SK-N-SH (cell line): Measurements from ENCODE around the gene LAPTM5. TPM values are rescaled to one million over a fixed set of nuclear protein-coding genes. Genes with fewer than 3 reads are reported as not detected.

Source experiments
- CTCF ChIA-PET: fragments of 300-600, 350-600 bp; formaldehyde crosslinking; extraction: SDS; loops from one replicate; lab custom pipeline; 2021; lab: Yijun Ruan, JAX
- POLR2A ChIA-PET: fragments of 350-600 bp; sonication (Branson Sonifier 250); formaldehyde crosslinking; extraction: SDS; loops from one replicate; lab custom pipeline; 2020; ENCODE audit warnings: antibody characterized with exemption, inconsistent platforms; lab: Yijun Ruan, JAX
- DNase-seq: peaks from one replicate; pipeline ENCODE4 v3.0.0; 2012
- H2AFZ ChIP-seq: fragments of 200-600 bp; sonication (generic); 2 replicates; pipeline ENCODE4 v1.8.1; 2016; ENCODE audit warnings: antibody characterized with exemption, mild to moderate bottlenecking, low read depth
- H3F3A ChIP-seq: fragments of 200-600 bp; sonication (generic); replicated peaks from 2 replicates; pipeline ENCODE3; 2016; ENCODE audit warnings: antibody characterized with exemption, mild to moderate bottlenecking; ENCODE audit not compliant: insufficient read depth
- H3K27ac ChIP-seq, 2 experiments: fragments of 200-500 bp in 1 of 2; fragments of 200-600 bp in 1 of 2; sonication (Bioruptor generic) in 1 of 2; sonication (generic), shearing (Covaris generic) in 1 of 2; 2 replicates each; pipeline versions ENCODE4 v1.5.1 to v1.6.1; 2014 to 2016; ENCODE audit warnings: low read depth in 2 of 2, inconsistent platforms in 1 of 2, low read length in 1 of 2, mild to moderate bottlenecking in 1 of 2, mixed read lengths in 1 of 2
- H3K27me3 ChIP-seq: fragments of 200-600 bp; sonication (generic), shearing (Covaris generic); 2 replicates; pipeline ENCODE4 v1.6.1; 2016; ENCODE audit warnings: mixed run types; ENCODE audit not compliant: insufficient read depth
- H3K36me3 ChIP-seq, 2 experiments: fragments of 200-500 bp in 1 of 2; fragments of 200-600 bp in 1 of 2; sonication (Bioruptor generic) in 1 of 2; sonication (generic) in 1 of 2; replicated peaks in 1 of 2; 2 replicates each; pipeline versions ENCODE3 to v1.5.1; 2014 to 2016; ENCODE audit warnings: low read length in 1 of 2, mild to moderate bottlenecking in 1 of 2; ENCODE audit not compliant: insufficient read depth in 2 of 2, control insufficient read depth in 1 of 2
- H3K4me1 ChIP-seq, 2 experiments: fragments of 200-500 bp in 1 of 2; fragments of 200-600 bp in 1 of 2; sonication (Bioruptor generic) in 1 of 2; sonication (generic), shearing (Covaris generic) in 1 of 2; 2 replicates each; pipeline versions ENCODE4 v1.5.1 to v1.6.1; 2014 to 2016; ENCODE audit warnings: low read depth in 1 of 2, low read length in 1 of 2, mixed run types in 1 of 2; ENCODE audit not compliant: insufficient read depth in 2 of 2, control insufficient read depth in 1 of 2
- H3K4me2 ChIP-seq: fragments of 200-600 bp; sonication (generic), shearing (Covaris generic); 2 replicates; pipeline ENCODE4 v1.6.1; 2017; ENCODE audit warnings: mixed run types
- H3K4me3 ChIP-seq, 2 experiments: fragments of 200-500 bp in 1 of 2; fragments of 200-600 bp in 1 of 2; sonication (Bioruptor generic) in 1 of 2; sonication (generic), shearing (Covaris generic) in 1 of 2; 2 replicates each; pipeline versions ENCODE4 v1.5.1 to v1.8.1; 2014 to 2016; ENCODE audit warnings: low read depth in 2 of 2, inconsistent platforms in 1 of 2, low read length in 1 of 2, mild to moderate bottlenecking in 1 of 2, mixed read lengths in 1 of 2, moderate library complexity in 1 of 2
- H3K79me2 ChIP-seq: fragments of 200-600 bp; sonication (generic); 2 replicates; pipeline ENCODE4 v1.8.1; 2017; ENCODE audit warnings: mild to moderate bottlenecking; ENCODE audit not compliant: insufficient read depth
- H3K9ac ChIP-seq: fragments of 200-600 bp; sonication (generic); 2 replicates; pipeline ENCODE4 v1.6.1; 2017; ENCODE audit warnings: mixed run types
- H3K9me2 ChIP-seq: fragments of 200-600 bp; sonication (generic); 2 replicates; pipeline ENCODE4 v1.6.1; 2017; ENCODE audit warnings: mixed run types
- H3K9me3 ChIP-seq: fragments of 200-600 bp; sonication (generic); 2 replicates; pipeline ENCODE4 v1.6.1; 2017; ENCODE audit warnings: mixed run types, mild to moderate bottlenecking, moderate library complexity
- H4K20me1 ChIP-seq: fragments of 200-600 bp; sonication (generic); 2 replicates; pipeline ENCODE4 v1.6.1; 2017; ENCODE audit warnings: mild to moderate bottlenecking, mixed run types; ENCODE audit not compliant: insufficient read depth
- CTCF ChIP-seq: fragments of 200-600 bp; sonication (generic); IDR thresholded peaks from 2 replicates; pipeline ENCODE4 v1.6.1; 2017; ENCODE audit warnings: antibody characterized with exemption, mild to moderate bottlenecking, moderate library complexity
- EZH2phosphoT487 ChIP-seq: fragments of 200-600 bp; sonication (generic); IDR thresholded peaks from 2 replicates; pipeline ENCODE4 v1.6.1; 2017; ENCODE audit warnings: low read depth, mixed run types, mild to moderate bottlenecking, antibody characterized with exemption, moderate library complexity, borderline replicate concordance
- FOSL2 ChIP-seq: IDR thresholded peaks from 2 replicates; pipeline ENCODE4 v1.4.0; 2012; ENCODE audit warnings: low read depth, mild to moderate bottlenecking, moderate library complexity, borderline replicate concordance
- GABPA ChIP-seq: IDR thresholded peaks from 2 replicates; pipeline ENCODE4 v1.4.0; 2012; ENCODE audit warnings: low read depth, mild to moderate bottlenecking
- GATA2 ChIP-seq: sonication (generic); formaldehyde crosslinking; IDR thresholded peaks from 2 replicates; pipeline ENCODE4 v1.5.0; 2020; ENCODE audit warnings: mild to moderate bottlenecking, missing genetic modification reagents
- MEF2A ChIP-seq: IDR thresholded peaks from 2 replicates; pipeline ENCODE4 v1.4.0; 2012; ENCODE audit warnings: low read depth, borderline replicate concordance
- NFIC ChIP-seq: IDR thresholded peaks from 2 replicates; pipeline ENCODE4 v1.4.0; 2012; ENCODE audit warnings: borderline replicate concordance
- NRF1 ChIP-seq: IDR thresholded peaks from 2 replicates; pipeline ENCODE4 v1.6.1; 2012; ENCODE audit warnings: low read depth, mild to moderate bottlenecking, low read length
- POLR2AphosphoS5 ChIP-seq: IDR thresholded peaks from 2 replicates; pipeline ENCODE4 v1.6.1; 2012; ENCODE audit warnings: low read depth, low read length
- RAD21 ChIP-seq: IDR thresholded peaks from 2 replicates; pipeline ENCODE4 v1.6.1; 2012; ENCODE audit warnings: mild to moderate bottlenecking, low read length
- RCOR1 ChIP-seq: fragments of 150-350 bp; IDR thresholded peaks from 2 replicates; pipeline ENCODE4 v1.6.1; 2017; ENCODE audit warnings: antibody characterized with exemption, low read length
- RXRA ChIP-seq: IDR thresholded peaks from 2 replicates; pipeline ENCODE4 v1.4.0; 2012; ENCODE audit warnings: low read depth, mild to moderate bottlenecking, borderline replicate concordance
- TAF1 ChIP-seq: IDR thresholded peaks from 2 replicates; pipeline ENCODE4 v1.6.1; 2012; ENCODE audit warnings: low read depth, mild to moderate bottlenecking, low read length, moderate library complexity, borderline replicate concordance
- TCF12 ChIP-seq: IDR thresholded peaks from 2 replicates; pipeline ENCODE4 v1.4.0; 2012
- TEAD4 ChIP-seq: IDR thresholded peaks from 2 replicates; pipeline ENCODE4 v1.4.0; 2012; ENCODE audit warnings: mild to moderate bottlenecking, borderline replicate concordance; ENCODE audit not compliant: insufficient read depth
- YY1 ChIP-seq: IDR thresholded peaks from 2 replicates; pipeline ENCODE4 v1.4.0; 2012; ENCODE audit warnings: low read depth, mild to moderate bottlenecking
- WGBS: methylation state at CpG from one replicate; pipeline ENCODE4 v1.1.6; 2017; ENCODE audit warnings: low lambda C conversion rate; 5-methylcytosine and 5-hydroxymethylcytosine counted together
- polyA plus RNA-seq, 3 experiments: library from polyadenylated mRNA; depleted of rRNA; stranded (reverse); fragments of >200 nt; gene quantifications; 2 replicates each; pipeline ENCODE4 v1.2.3, GENCODE V29; 2012
- TF ChIP-seq, protein P1 (sequence below): fragments of 150-350 bp; IDR thresholded peaks from 2 replicates; pipeline ENCODE4 v1.6.1; 2016; ENCODE audit warnings: mild to moderate bottlenecking, low read depth, low read length

The LAPTM5 gene
- polyA plus RNA-seq, 1 of the 3 experiments (the other 2 are of a cell fraction): 1.1 TPM

DNA sequence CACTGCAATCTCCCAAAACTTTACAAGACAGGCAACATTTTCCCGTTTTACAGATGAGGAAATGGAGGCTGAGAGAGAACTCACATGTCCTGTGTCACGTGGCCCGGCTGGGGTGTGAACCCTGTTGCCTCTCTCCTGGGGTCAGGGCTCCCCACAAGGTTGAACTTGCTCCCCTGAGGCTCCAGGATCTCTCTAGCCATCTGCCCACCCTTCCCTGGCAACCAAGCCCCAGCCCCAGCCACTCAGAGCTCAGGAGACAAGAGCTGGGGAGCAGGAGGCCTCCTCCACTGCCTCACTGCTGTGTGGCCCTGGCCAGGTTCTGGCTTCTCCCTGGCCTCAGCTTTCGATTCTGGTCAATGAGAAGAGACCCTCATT lies 11.8 kb downstream of the LAPTM5 start:
- no peak for TF ChIP-seq TEAD4
- no peak for TF ChIP-seq FOSL2
- TF ChIP-seq RCOR1: no peak
- TF ChIP-seq CTCF: no peak
- no peak for TF ChIP-seq NRF1
- TF ChIP-seq, protein P1, sequence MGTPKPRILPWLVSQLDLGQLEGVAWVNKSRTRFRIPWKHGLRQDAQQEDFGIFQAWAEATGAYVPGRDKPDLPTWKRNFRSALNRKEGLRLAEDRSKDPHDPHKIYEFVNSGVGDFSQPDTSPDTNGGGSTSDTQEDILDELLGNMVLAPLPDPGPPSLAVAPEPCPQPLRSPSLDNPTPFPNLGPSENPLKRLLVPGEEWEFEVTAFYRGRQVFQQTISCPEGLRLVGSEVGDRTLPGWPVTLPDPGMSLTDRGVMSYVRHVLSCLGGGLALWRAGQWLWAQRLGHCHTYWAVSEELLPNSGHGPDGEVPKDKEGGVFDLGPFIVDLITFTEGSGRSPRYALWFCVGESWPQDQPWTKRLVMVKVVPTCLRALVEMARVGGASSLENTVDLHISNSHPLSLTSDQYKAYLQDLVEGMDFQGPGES: no peak
- no peak for TF ChIP-seq YY1
- TF ChIP-seq GABPA: no peak
- no peak for TF ChIP-seq MEF2A
- TF ChIP-seq POLR2AphosphoS5: no peak
- no peak for TF ChIP-seq EZH2phosphoT487
- TF ChIP-seq RXRA: no peak
- no peak for TF ChIP-seq GATA2 (CRISPR knock-in tag)
- TF ChIP-seq RAD21: no peak
- no peak for TF ChIP-seq NFIC
- TF ChIP-seq TCF12: no peak
- TF ChIP-seq TAF1: no peak
- WGBS: 50% methylated on average over 1 of the region's 4 CpGs
- CTCF ChIA-PET: interaction anchor here (1.2 to 1.4 kb wide), 2 partner anchors 37 to 56 kb away, joined by 4 to 5 read pairs; no protein-coding TSS in a partner anchor

More for the DNA sequence above, 11.8 kb downstream of the LAPTM5 start:
- no peak for DNase-seq
- no peaks in the 10 kb centered on the region for H3K79me2 ChIP-seq
- no peaks in the 10 kb centered on the region for H3K36me3 ChIP-seq
- H3K9me2 ChIP-seq: no peaks in the 10 kb centered on the region
- POLR2A ChIA-PET: no interaction called here
- H3K27me3 ChIP-seq: no peaks in the 10 kb centered on the region
- no peak overlapping the region for H3K4me3 ChIP-seq
- no peak overlapping the region for H2AFZ ChIP-seq
- no peaks in the 10 kb centered on the region for H3K9me3 ChIP-seq
- H4K20me1 ChIP-seq: no peaks in the 10 kb centered on the region
- H3K4me1 ChIP-seq: peaks cover 0 to 14% of the 10 kb centered on the region in 2 experiments; a peak in 1 of 4 replicates
- no peaks in the 10 kb centered on the region for H3F3A ChIP-seq
- H3K27ac ChIP-seq: no peak overlapping the region
- no peak overlapping the region for H3K4me2 ChIP-seq
- H3K9ac ChIP-seq: no peak overlapping the region
